SJCRH30 (cell line): ENCODE measurements around the gene NOX4. TPM values are rescaled to one million over a fixed set of nuclear protein-coding genes. Genes with fewer than 3 reads are reported as not detected.
"Not testable (repeated sequence)": the region's sequence is repeated elsewhere in the genome, so short reads cannot be mapped to it uniquely, and the experiment has no call there.

Source experiments
- DNase-seq, 2 experiments: peaks; one replicate each; pipeline ENCODE4 v3.0.0-alpha.2; 2015 to 2020
- H3K27ac ChIP-seq: fragments of 250-450 bp; sonication (Bioruptor Pico); 2 replicates; pipeline ENCODE4 v1.5.1; 2020; ENCODE audit warnings: mild to moderate bottlenecking, moderate library complexity
- H3K27me3 ChIP-seq: fragments of 250-450 bp; sonication (Bioruptor Pico); 2 replicates; pipeline ENCODE4 v1.5.1; 2020; ENCODE audit warnings: mild to moderate bottlenecking, moderate library complexity
- H3K36me3 ChIP-seq: fragments of 250-450 bp; sonication (Bioruptor Pico); 2 replicates; pipeline ENCODE4 v1.5.1; 2020; ENCODE audit warnings: mild to moderate bottlenecking, moderate library complexity
- H3K4me1 ChIP-seq: fragments of 250-450 bp; sonication (Bioruptor Pico); 2 replicates; pipeline ENCODE4 v1.5.1; 2020; ENCODE audit warnings: mild to moderate bottlenecking, moderate library complexity
- H3K4me3 ChIP-seq: fragments of 250-450 bp; sonication (Bioruptor Pico); 2 replicates; pipeline ENCODE4 v1.5.1; 2020; ENCODE audit warnings: mild to moderate bottlenecking, moderate library complexity
- H3K9me3 ChIP-seq: fragments of 250-450 bp; sonication (Bioruptor Pico); replicated peaks from 2 replicates; pipeline ENCODE4 v1.5.1; 2020; ENCODE audit warnings: mild to moderate bottlenecking, moderate library complexity
- total RNA-seq: library from RNA; depleted of rRNA; stranded (reverse); fragments of >200 nt; shearing (Covaris generic); gene quantifications from 2 replicates; pipeline ENCODE4 v1.2.3, GENCODE V29; 2014

The NOX4 gene
- total RNA-seq, 1 experiment from 2014 or later, result not detected

DNA sequence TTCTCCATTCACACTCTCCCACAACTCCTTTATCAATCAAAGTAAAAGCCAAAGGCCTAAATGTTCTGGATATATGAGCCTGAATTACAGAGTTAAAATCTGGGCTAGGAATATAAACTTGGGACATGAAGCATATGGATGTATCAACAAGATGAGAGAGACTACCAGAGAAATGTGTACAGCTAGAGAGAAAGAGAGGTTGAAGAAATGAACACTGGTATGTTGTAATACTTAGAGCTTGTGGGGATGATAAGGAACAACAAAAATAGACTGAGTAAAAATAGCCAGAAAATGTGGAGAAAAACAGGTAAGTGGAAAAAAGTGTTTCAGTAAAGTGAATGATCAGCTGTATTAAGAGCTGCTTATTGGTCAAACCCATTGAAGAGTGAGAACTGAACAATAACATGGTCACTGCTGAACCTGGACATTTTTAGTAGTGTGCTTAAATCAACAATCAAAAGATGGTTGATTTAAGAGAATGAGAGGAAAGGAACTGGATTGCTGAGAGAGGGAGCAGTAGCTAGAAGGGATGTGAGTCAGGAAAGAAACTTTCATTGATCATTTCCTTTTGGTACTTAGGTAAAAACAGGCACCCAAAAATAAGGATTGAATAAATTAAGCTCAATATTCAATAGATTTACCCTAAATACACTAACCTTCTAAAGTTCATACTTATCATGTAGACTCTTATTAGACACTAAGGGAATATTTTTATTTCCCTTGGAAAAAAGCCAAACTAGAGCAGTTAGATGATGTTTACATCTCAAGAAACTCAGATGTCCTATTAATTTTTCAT is 111.0 kb downstream of the NOX4 start:
- not testable (repeated sequence) for H3K9me3 ChIP-seq, H3K4me3 ChIP-seq, DNase-seq, H3K4me1 ChIP-seq, H3K36me3 ChIP-seq, H3K27me3 ChIP-seq, H3K27ac ChIP-seq

DNA sequence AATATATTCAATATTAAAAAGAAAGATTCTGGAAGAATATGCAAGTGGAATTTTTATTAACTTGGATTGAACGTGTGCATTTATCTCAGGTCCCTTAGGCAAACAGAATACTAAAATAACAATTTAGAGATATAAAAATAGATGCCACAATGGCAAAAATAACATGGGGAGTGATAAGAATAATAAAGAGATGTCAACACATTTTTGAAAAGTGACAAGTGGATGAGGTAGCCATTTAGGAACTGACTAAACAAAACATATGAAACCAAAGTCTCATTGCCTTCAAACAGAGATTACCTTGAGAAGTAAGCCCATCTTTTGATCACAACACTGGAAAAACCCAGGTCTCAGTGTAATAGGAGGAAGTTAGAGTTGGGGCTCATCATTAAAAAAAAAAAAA is 112.2 kb downstream of the NOX4 start:
- H3K36me3 ChIP-seq, H3K4me3 ChIP-seq, H3K9me3 ChIP-seq, H3K27ac ChIP-seq, H3K27me3 ChIP-seq, DNase-seq, H3K4me1 ChIP-seq: not testable (repeated sequence)

DNA sequence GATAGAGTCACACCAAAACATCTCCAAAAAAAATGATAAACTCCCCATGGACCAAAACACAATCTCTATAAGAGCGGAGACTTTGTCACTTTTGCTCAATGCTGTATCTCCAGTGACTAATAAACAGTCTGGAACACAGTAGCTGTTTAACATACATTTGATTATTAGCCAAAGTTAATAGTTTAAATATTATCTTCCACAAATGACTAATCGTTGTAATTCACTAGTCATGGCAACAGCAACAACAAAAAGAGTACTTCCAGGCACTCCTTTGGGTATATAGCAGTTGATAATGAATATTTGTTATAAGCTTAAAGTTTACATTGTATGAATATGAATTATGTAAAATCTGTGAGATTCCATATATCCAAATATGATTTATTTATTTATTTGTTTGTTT is 121.8 kb downstream of the NOX4 start:
- DNase-seq, H3K4me1 ChIP-seq, H3K36me3 ChIP-seq, H3K27ac ChIP-seq, H3K4me3 ChIP-seq, H3K9me3 ChIP-seq, H3K27me3 ChIP-seq: not testable (repeated sequence)

DNA sequence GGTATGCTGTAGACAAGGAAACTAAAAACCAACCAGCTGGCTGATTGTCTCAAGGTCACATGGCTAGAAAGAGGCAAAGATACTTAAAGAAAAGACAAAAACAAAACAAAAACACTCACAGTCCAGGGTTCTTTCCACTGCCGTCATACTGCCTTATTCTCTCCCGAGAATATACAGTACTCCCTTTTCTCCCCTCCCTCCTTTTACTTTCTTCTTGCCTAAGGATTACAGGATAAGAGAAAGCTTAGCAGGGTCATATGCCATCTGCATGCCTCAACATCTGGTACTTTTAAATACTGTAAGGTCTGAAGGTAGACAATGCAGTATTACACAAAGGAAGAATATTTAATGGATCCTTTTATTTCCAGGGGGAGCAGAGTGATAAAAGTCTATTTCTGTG is 126.3 kb downstream of the NOX4 start:
- H3K9me3 ChIP-seq, H3K36me3 ChIP-seq, H3K4me1 ChIP-seq, H3K27ac ChIP-seq, DNase-seq, H3K27me3 ChIP-seq, H3K4me3 ChIP-seq: not testable (repeated sequence)

DNA sequence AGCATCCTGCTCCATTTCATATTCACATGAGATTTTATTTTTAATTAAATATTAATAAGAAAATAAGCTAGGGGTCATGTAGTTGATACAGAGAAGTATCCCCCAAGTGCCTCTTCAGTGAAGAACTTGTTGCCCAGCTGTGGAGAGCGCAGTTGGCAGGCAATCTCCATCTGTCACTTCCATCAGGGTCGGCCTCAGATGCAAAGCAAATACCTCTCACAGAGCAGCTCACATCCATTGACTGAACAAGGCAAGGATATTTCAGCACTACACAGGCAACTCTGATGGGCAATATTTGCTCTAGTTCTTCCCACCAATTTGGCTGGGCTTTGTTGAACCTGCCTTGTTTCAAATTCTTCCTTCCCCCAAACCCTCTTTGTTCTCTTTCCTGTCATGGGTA is 129.4 kb downstream of the NOX4 start:
- no peak overlapping the region for H3K4me3 ChIP-seq
- no peaks in the 10 kb centered on the region for H3K27me3 ChIP-seq
- H3K27ac ChIP-seq, result no peak overlapping the region

DNA sequence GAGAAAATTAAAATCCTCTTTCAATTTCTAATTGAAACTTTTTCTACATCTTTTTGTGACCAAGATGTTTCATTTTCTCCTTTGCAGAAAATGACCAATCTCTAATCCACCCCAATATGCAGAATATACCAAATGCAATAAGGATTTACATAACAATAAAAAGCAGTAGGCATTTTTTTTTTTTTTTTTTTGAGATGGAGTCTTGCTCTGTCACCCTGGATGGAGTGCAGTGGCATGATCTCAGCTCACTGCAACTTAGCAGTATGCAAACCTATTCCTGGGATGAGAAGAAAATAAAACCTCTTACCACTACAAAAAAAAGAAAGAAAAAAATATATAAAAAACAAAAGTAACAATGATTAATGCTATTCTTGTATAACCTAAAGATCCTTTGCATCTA is 132.0 kb downstream of the NOX4 start:
- not testable (repeated sequence) for DNase-seq, H3K36me3 ChIP-seq, H3K27ac ChIP-seq, H3K27me3 ChIP-seq, H3K4me3 ChIP-seq, H3K9me3 ChIP-seq, H3K4me1 ChIP-seq

More for the DNA sequence above, 129.4 kb downstream of the NOX4 start:
- Histone ChIP-seq H3K4me1 (no peaks in the 10 kb centered on the region), H3K9me3 (no peaks in the 10 kb centered on the region), H3K36me3 (no peaks in the 10 kb centered on the region)
- DNase-seq, result no peak

DNA sequence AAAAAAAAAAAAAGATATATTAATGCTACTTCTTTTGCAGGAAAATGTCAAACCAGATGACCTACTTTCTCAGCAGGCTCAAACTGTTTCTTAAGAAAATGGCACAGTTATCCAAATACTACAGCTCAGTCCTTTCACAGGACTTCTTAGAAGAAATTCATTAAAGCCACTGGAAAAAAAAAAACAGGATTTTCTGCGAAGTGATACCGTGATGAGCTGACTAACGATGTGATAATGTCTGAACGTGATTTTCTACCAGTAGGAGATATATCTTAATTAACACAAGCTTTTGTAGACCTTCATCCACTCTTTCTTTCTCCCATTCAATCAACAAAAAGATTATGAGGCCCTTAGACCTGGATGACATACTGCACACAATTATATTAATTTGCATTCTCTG is 132.4 kb downstream of the NOX4 start:
- no peaks in the 10 kb centered on the region for H3K27me3 ChIP-seq

DNA sequence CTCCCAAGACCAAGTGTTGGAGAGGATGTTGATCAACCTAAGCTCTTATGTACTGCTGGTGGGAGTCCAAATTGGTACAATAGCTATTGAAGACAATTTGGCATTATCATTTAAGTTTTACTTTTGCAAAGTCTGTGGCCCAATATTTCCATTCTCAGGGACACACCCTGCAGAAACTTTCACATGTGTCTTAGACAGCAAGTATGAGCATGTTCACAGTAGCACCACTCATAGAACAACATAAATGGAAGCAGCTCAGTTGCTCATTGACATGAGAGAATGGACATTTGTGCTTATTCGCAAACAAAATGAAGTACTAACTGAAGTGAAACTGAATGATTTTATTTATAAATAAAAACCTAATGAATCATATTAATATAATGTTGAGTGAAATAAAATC is 135.5 kb downstream of the NOX4 start:
- H3K27me3 ChIP-seq, result no peaks in the 10 kb centered on the region
- no peak for DNase-seq
- H3K4me3 ChIP-seq, result no peak overlapping the region
- H3K27ac ChIP-seq, result no peak overlapping the region
- no peaks in the 10 kb centered on the region for H3K9me3 ChIP-seq
- no peaks in the 10 kb centered on the region for H3K4me1 ChIP-seq
- no peaks in the 10 kb centered on the region for H3K36me3 ChIP-seq

More for the DNA sequence above, 132.4 kb downstream of the NOX4 start:
- DNase-seq, result no peak
- no peak overlapping the region for H3K4me3 ChIP-seq
- H3K36me3 ChIP-seq, result no peaks in the 10 kb centered on the region
- no peaks in the 10 kb centered on the region for H3K9me3 ChIP-seq
- no peak overlapping the region for H3K27ac ChIP-seq
- H3K4me1 ChIP-seq, result no peaks in the 10 kb centered on the region

DNA sequence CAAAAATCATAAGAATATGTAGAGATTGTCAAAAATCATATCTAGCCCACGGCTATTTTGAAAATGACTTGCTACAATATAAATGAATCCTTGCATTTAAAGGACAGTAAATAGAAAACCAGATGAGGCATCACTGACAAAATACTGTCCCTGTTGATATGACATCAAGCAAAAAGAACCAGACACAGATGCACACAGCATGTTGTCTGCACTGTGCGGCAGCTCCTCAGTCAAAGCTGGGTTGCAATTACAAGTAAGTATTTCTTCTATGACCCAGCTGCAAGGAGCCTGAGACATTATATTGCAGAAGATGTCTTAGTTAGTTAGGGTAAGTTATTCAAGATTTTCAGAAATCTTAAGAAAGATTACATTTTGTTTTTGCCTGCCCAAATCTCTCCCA is 136.7 kb downstream of the NOX4 start:
- H3K4me1 ChIP-seq, H3K9me3 ChIP-seq, H3K36me3 ChIP-seq, DNase-seq, H3K27me3 ChIP-seq, H3K4me3 ChIP-seq, H3K27ac ChIP-seq: not testable (repeated sequence)

DNA sequence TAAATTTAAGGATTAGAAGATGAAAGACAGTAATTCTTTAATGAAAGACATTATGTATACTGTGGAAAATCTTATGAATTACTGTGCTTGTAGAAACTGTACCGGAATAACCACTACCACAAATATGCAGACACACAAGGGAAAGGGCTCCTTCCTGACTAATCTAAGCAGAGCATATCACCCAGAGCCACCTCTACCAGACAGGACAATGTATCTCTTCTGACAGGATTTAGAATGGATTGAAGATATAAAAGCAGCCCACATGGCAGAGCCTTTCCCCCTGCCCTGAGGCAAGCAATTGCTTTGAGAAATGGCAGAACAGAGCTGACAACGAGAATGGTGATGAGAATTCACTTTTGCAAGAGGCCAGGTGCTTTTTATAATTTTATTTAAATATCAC is 144.1 kb downstream of the NOX4 start:
- no peak overlapping the region for H3K4me3 ChIP-seq
- no peak overlapping the region for H3K27ac ChIP-seq
- no peaks in the 10 kb centered on the region for H3K27me3 ChIP-seq
- no peaks in the 10 kb centered on the region for H3K36me3 ChIP-seq
- H3K9me3 ChIP-seq, result no peaks in the 10 kb centered on the region
- H3K4me1 ChIP-seq, result no peaks in the 10 kb centered on the region
- DNase-seq, result no peak

DNA sequence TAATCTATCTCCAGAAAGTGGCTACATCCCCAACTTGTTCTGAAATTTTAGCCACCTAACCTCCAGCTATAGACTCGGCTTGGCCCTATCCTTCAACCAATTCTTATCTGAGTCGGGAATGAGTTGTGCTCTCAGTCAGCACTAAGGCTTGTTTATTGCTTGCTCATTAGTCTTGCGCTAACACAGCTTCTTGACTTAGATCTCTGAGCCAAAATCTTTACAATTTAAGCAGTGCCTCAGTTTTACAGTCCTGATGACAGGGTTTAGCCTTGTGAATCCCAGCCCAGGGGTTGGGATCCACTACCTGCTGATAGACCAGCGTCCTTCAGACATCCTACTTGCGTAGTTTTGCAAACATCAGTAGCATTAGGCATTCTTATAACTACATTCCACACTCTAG is 144.6 kb downstream of the NOX4 start:
- Histone ChIP-seq H3K27ac (no peak overlapping the region), H3K4me3 (no peak overlapping the region), H3K9me3 (no peaks in the 10 kb centered on the region), H3K4me1 (no peaks in the 10 kb centered on the region), H3K27me3 (no peaks in the 10 kb centered on the region), H3K36me3 (no peaks in the 10 kb centered on the region)
- no peak for DNase-seq

DNA sequence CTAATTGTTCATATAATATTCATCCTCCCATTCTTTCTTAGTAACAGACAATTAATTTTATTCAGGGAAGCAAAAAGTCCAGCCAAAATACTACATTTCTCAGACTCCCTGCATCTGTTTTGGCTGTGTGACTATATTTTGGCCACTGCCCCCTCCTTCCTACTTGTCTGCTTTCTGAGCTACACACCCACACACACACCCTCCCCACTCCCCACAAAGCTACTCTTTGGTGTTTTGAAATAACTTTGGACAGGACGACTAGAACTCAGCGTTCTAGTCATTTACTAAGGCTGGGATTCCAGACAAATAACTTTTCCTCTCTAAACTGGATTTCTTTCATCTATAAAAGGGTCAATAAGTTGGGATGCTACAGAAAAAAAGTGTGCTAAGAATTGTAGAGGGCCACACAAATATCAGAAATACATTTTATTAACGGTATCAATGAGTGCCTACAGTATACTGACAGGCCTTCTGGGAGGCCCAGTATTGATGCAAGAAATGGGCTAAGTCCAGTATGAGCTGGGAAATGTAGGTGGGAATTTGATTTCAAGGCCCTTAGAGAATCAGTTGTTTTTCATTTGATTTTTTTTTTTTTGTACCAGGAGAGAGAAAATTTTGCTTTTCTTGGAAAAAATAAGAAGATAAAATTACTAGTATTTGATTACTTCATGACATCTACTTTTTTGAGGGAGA is 148.1 kb downstream of the NOX4 start:
- not testable (repeated sequence) for H3K27ac ChIP-seq, H3K27me3 ChIP-seq, DNase-seq, H3K9me3 ChIP-seq, H3K36me3 ChIP-seq, H3K4me3 ChIP-seq, H3K4me1 ChIP-seq

DNA sequence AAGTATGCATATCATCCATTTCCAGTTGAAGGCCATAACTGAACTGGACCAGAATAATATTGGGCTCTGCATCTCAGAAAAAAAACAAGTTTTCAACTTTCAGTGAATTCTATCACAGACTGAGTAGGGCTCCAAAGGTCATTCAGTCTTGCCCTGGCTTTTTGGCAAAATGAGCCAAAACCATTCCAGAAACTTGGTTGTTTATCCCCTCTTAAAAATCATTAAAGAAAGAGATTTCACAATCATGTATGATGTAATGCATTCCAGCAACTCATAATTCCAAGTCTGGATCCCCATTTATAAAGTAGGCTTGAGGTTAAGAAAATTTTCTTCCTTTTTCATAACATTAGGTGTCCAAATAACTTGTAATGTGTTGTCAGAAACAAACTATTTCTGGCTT is 150.7 kb downstream of the NOX4 start:
- DNase-seq, H3K9me3 ChIP-seq, H3K4me1 ChIP-seq, H3K27me3 ChIP-seq, H3K27ac ChIP-seq, H3K36me3 ChIP-seq, H3K4me3 ChIP-seq: not testable (repeated sequence)

DNA sequence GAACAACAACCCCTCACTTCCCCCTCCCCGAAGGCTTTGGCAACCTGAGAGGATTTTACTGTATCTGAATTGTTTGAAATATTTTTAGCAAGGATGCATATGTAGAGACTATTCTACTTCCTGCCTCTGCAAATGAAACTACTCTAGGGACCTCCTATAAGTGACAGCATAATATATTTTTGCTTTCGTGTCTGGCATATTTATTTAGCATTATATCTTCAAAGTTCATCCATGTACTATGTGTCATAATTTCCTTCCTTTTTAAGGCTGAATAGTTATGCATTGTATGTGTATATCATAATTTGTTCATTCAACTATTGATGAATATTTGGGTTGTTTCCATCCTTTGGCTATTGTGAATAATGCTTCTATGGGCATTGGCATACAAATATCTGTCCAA is 153.1 kb downstream of the NOX4 start:
- not testable (repeated sequence) for DNase-seq

DNA sequence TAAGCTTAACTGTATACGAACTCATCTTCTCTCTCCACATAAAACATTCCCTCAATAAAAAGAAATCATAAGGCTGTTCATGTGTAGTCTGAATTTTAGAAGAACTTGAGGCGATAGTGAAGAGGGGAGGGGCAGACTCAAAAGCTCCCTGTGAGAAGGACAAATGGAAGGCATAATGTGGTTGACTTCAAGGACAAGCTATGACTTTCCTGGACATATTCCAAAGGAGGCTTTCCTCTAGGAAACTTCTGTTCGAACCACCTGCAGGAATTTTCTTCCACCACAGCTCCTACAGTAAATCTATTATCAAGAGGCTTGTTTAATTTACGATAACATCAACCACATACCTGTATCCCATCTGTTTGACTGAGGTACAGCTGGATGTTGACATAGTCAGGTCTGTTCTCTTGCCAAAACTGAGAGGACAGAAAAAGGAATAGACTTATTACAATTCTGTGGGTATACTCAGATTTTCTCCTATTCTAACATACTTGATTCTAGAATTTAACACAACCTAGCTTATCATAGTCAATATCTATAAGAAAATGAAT is 154.0 kb downstream of the NOX4 start:
- DNase-seq, H3K36me3 ChIP-seq, H3K27me3 ChIP-seq, H3K27ac ChIP-seq, H3K4me1 ChIP-seq, H3K4me3 ChIP-seq, H3K9me3 ChIP-seq: not testable (repeated sequence)

More for the DNA sequence above, 153.1 kb downstream of the NOX4 start:
- H3K27ac ChIP-seq, H3K36me3 ChIP-seq, H3K9me3 ChIP-seq, H3K4me3 ChIP-seq, H3K4me1 ChIP-seq, H3K27me3 ChIP-seq: not testable (repeated sequence)

DNA sequence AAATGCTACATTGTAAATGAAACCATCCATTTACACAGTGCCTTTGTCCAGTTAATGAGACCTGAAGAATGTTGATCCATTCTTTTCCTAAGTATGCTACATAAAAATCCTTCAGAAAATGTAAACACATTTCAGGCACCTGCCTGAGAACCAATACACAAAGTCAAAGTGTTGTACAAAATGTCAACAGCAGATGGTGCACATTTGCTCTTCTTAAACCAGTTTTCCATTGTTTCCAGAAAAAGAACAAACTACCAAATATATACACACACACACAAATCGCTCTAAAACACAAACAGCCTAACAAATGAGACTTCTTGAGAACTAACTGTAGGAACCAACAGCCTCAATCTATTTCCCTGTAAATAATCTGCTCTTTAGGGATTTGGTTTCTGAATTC is 157.5 kb downstream of the NOX4 start:
- DNase-seq, result peak in 1 of 2 experiments; percentile 9

More for the DNA sequence above, 157.5 kb downstream of the NOX4 start:
- H3K4me1 ChIP-seq, H3K9me3 ChIP-seq, H3K27me3 ChIP-seq, H3K36me3 ChIP-seq, H3K27ac ChIP-seq, H3K4me3 ChIP-seq: not testable (repeated sequence)
